Measurements from ENCODE around the gene ABHD6.
"Not testable (repeated sequence)": the region's sequence is repeated elsewhere in the genome, so short reads cannot be mapped to it uniquely, and the experiment has no call there.

GRCh38 chr3:58290446-58290845, 52.9 kb downstream of the ABHD6 start:
- TF ChIP-seq, protein P1, sequence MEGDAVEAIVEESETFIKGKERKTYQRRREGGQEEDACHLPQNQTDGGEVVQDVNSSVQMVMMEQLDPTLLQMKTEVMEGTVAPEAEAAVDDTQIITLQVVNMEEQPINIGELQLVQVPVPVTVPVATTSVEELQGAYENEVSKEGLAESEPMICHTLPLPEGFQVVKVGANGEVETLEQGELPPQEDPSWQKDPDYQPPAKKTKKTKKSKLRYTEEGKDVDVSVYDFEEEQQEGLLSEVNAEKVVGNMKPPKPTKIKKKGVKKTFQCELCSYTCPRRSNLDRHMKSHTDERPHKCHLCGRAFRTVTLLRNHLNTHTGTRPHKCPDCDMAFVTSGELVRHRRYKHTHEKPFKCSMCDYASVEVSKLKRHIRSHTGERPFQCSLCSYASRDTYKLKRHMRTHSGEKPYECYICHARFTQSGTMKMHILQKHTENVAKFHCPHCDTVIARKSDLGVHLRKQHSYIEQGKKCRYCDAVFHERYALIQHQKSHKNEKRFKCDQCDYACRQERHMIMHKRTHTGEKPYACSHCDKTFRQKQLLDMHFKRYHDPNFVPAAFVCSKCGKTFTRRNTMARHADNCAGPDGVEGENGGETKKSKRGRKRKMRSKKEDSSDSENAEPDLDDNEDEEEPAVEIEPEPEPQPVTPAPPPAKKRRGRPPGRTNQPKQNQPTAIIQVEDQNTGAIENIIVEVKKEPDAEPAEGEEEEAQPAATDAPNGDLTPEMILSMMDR (IDR thresholded peaks at IDR 0.05; ENCODE audit: insufficient read depth, low read length, poor library complexity, severe bottlenecking), result not testable (repeated sequence)
- not testable (repeated sequence) for TF ChIP-seq EZH2phosphoT487 (conservative IDR thresholded peaks at IDR 0.05; ENCODE audit: low read length)

Data from SU-DHL-6 (cell line).